HEK293 (cell line): ENCODE data around the gene CDH24.

ENCODE experiments used
- CTCF ChIA-PET: fragments of 350-600 bp; formaldehyde crosslinking; extraction: SDS; loops from one replicate; lab custom pipeline; 2021; ENCODE audit warnings: antibody characterized with exemption; lab: Yijun Ruan, JAX
- POLR2A ChIA-PET: fragments of 300-600 bp; formaldehyde crosslinking; extraction: SDS; loops from one replicate; lab custom pipeline; 2020; ENCODE audit warnings: antibody characterized with exemption, inconsistent platforms; lab: Yijun Ruan, JAX
- H3K27ac ChIP-seq: fragments of 200-500 bp; sonication (Bioruptor generic); 2 replicates; pipeline ENCODE4 v1.5.1; 2014; ENCODE audit warnings: low read depth, low read length, control low read depth, inconsistent platforms; ENCODE audit errors: extremely low read depth
- H3K36me3 ChIP-seq, 2 experiments: fragments of 200-500 bp in 1 of 2; sonication (Bioruptor generic) in 1 of 2; 1 replicate in 1 of 2; 2 replicates in 1 of 2; pipeline ENCODE4 v1.5.1; 2014 to 2017; ENCODE audit warnings: inconsistent platforms in 2 of 2, low read length in 2 of 2; ENCODE audit not compliant: control insufficient read depth in 2 of 2, insufficient read depth in 1 of 2
- H3K4me1 ChIP-seq: fragments of 200-500 bp; sonication (Bioruptor generic); 2 replicates; pipeline ENCODE4 v1.5.1; 2014; ENCODE audit warnings: mild to moderate bottlenecking, low read length, inconsistent platforms; ENCODE audit not compliant: control insufficient read depth, insufficient read depth
- H3K4me3 ChIP-seq: 2 replicates; pipeline ENCODE4 v1.5.1; 2011; ENCODE audit warnings: low read depth, mild to moderate bottlenecking, control low read depth, low read length, moderate library complexity
- H3K9me3 ChIP-seq: fragments of 200-500 bp; sonication (Bioruptor generic); 2 replicates; pipeline ENCODE4 v1.5.1; 2014; ENCODE audit warnings: low read depth, low read length, inconsistent platforms; ENCODE audit not compliant: control insufficient read depth, insufficient read depth
- PRDM1 ChIP-seq: fragments of 450-650 bp; formaldehyde crosslinking; IDR thresholded peaks from 2 replicates; pipeline ENCODE4; 2016; ENCODE audit warnings: missing biosample characterization, missing genetic modification characterization
- SCRT2 ChIP-seq: fragments of 450-650 bp; formaldehyde crosslinking; IDR thresholded peaks from 2 replicates; pipeline ENCODE4 v1.5.1; 2016; ENCODE audit warnings: missing biosample characterization, missing genetic modification characterization
- ZBTB17 ChIP-seq: fragments of 450-650 bp; formaldehyde crosslinking; IDR thresholded peaks from 2 replicates; pipeline ENCODE4 v1.5.1; 2016; ENCODE audit warnings: missing biosample characterization, missing genetic modification characterization
- ZBTB8A ChIP-seq: fragments of 450-650 bp; formaldehyde crosslinking; IDR thresholded peaks from 2 replicates; pipeline ENCODE4 v1.5.1; 2016; ENCODE audit warnings: missing biosample characterization, missing genetic modification characterization
- ZFP41 ChIP-seq: fragments of 450-650 bp; formaldehyde crosslinking; IDR thresholded peaks from 2 replicates; pipeline ENCODE4 v1.5.1; 2016; ENCODE audit warnings: missing biosample characterization, missing genetic modification characterization, borderline replicate concordance
- ZNF394 ChIP-seq: fragments of 450-650 bp; formaldehyde crosslinking; IDR thresholded peaks from 2 replicates; pipeline ENCODE4 v1.5.1; 2016; ENCODE audit warnings: missing biosample characterization, missing genetic modification characterization, mild to moderate bottlenecking, moderate library complexity, borderline replicate concordance
- ZNF558 ChIP-seq: fragments of 450-650 bp; formaldehyde crosslinking; IDR thresholded peaks from 2 replicates; pipeline ENCODE4 v1.5.1; 2016; ENCODE audit warnings: missing biosample characterization, missing genetic modification characterization
- ZNF561 ChIP-seq: fragments of 450-650 bp; IDR thresholded peaks from 2 replicates; pipeline ENCODE4 v1.5.1; 2018; ENCODE audit warnings: missing biosample characterization, missing genetic modification characterization, borderline replicate concordance
- ZNF600 ChIP-seq: fragments of 450-650 bp; formaldehyde crosslinking; IDR thresholded peaks from 2 replicates; pipeline ENCODE4 v1.5.1; 2016; ENCODE audit warnings: missing biosample characterization, missing genetic modification characterization
- ZNF610 ChIP-seq: fragments of 450-650 bp; formaldehyde crosslinking; IDR thresholded peaks from 2 replicates; pipeline ENCODE4 v1.5.1; 2016; ENCODE audit warnings: missing biosample characterization, missing genetic modification characterization, borderline replicate concordance
- ZNF660 ChIP-seq: fragments of 450-650 bp; IDR thresholded peaks from 2 replicates; pipeline ENCODE4 v1.5.1; 2018; ENCODE audit warnings: missing biosample characterization, mild to moderate bottlenecking, missing genetic modification characterization
- TF ChIP-seq, protein P1 (sequence below): fragments of 450-650 bp; formaldehyde crosslinking; IDR thresholded peaks from 2 replicates; pipeline ENCODE4 v1.5.1; 2016; ENCODE audit warnings: missing biosample characterization, missing genetic modification characterization
- TF ChIP-seq, protein P2 (sequence below): sonication (generic); formaldehyde crosslinking; IDR thresholded peaks from 2 replicates; pipeline ENCODE4 v1.8.1; 2022; ENCODE audit warnings: mild to moderate bottlenecking, moderate library complexity, missing genetic modification reagents
- TF ChIP-seq, protein P3 (sequence below): fragments of 450-650 bp; formaldehyde crosslinking; IDR thresholded peaks from 2 replicates; pipeline ENCODE4 v1.5.0; 2017; ENCODE audit warnings: missing biosample characterization, missing genetic modification characterization, borderline replicate concordance
- TF ChIP-seq, protein P4 (sequence below): fragments of 450-650 bp; formaldehyde crosslinking; IDR thresholded peaks from 2 replicates; pipeline ENCODE4 v1.5.1; 2016; ENCODE audit warnings: missing biosample characterization, missing genetic modification characterization
- TF ChIP-seq, protein P5 (sequence below): fragments of 450-650 bp; formaldehyde crosslinking; IDR thresholded peaks from 2 replicates; pipeline ENCODE4 v1.5.1; 2016; ENCODE audit warnings: missing biosample characterization, missing genetic modification characterization

The CDH24 gene

DNA sequence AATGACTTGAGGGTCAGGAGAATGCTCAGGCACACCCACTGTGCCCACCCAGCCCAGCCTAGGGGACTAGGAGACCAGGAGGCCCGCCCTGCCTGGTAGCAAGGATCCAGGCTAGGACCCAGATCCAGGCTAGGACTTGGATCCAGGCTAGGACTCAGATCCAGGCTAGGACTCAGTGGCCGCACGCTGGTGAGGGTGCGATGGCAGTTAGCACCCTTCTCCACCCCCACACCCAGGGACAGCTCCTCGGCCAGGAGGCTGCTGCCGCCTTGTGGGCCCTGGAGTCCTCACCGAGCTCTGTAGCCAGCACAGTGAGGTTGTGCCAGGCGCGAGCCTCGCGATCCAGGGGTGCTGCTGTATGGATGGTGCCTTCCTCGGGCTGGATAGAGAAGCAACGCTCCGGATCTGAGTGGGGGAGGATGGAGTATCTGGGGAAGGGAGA, 5.1 kb downstream of the CDH24 start:
- H3K4me1 ChIP-seq: peaks cover 4% of the 10 kb centered on the region; the same call in 1 of the 2 replicates
- ChIA-PET CTCF (interaction anchor here (4.8 to 16.2 kb wide), 2 partner anchors 63 to 79 kb away, joined by 23 to 469 read pairs; partner anchors contain the start of gene AJUBA), POLR2A (interaction anchor here (0.8 kb wide), 1 partner anchor 70 kb away, joined by 3 read pairs; the partner anchor contains the start of gene AJUBA)
- H3K9me3 ChIP-seq: no peaks in the 10 kb centered on the region
- H3K36me3 ChIP-seq: peaks cover 0 to 62% of the 10 kb centered on the region in 2 experiments; a peak in 1 of 3 replicates
- no peak for TF ChIP-seq ZNF660 (tag by site-specific recombination)
- TF ChIP-seq, protein P1, sequence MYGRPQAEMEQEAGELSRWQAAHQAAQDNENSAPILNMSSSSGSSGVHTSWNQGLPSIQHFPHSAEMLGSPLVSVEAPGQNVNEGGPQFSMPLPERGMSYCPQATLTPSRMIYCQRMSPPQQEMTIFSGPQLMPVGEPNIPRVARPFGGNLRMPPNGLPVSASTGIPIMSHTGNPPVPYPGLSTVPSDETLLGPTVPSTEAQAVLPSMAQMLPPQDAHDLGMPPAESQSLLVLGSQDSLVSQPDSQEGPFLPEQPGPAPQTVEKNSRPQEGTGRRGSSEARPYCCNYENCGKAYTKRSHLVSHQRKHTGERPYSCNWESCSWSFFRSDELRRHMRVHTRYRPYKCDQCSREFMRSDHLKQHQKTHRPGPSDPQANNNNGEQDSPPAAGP (tag by site-specific recombination): no peak
- no peak for TF ChIP-seq SCRT2 (tag by site-specific recombination)
- 0 out of 2 replicates have a peak, but pooled peaks have one; percentile 18 for TF ChIP-seq ZBTB8A (tag by site-specific recombination)
- TF ChIP-seq, protein P2, sequence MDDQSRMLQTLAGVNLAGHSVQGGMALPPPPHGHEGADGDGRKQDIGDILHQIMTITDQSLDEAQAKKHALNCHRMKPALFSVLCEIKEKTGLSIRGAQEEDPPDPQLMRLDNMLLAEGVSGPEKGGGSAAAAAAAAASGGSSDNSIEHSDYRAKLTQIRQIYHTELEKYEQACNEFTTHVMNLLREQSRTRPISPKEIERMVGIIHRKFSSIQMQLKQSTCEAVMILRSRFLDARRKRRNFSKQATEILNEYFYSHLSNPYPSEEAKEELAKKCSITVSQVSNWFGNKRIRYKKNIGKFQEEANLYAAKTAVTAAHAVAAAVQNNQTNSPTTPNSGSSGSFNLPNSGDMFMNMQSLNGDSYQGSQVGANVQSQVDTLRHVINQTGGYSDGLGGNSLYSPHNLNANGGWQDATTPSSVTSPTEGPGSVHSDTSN (CRISPR knock-in tag): no peak
- no peak for TF ChIP-seq PRDM1 (tag by site-specific recombination)
- TF ChIP-seq, protein P3, sequence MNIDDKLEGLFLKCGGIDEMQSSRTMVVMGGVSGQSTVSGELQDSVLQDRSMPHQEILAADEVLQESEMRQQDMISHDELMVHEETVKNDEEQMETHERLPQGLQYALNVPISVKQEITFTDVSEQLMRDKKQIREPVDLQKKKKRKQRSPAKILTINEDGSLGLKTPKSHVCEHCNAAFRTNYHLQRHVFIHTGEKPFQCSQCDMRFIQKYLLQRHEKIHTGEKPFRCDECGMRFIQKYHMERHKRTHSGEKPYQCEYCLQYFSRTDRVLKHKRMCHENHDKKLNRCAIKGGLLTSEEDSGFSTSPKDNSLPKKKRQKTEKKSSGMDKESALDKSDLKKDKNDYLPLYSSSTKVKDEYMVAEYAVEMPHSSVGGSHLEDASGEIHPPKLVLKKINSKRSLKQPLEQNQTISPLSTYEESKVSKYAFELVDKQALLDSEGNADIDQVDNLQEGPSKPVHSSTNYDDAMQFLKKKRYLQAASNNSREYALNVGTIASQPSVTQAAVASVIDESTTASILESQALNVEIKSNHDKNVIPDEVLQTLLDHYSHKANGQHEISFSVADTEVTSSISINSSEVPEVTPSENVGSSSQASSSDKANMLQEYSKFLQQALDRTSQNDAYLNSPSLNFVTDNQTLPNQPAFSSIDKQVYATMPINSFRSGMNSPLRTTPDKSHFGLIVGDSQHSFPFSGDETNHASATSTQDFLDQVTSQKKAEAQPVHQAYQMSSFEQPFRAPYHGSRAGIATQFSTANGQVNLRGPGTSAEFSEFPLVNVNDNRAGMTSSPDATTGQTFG: no peak
- no peak for TF ChIP-seq ZNF558
- TF ChIP-seq ZNF394 (tag by site-specific recombination): peak; percentile 59; the same call in 1 of the 2 replicates
- peak; percentile 60; the same call in 1 of the 2 replicates for TF ChIP-seq ZNF561
- TF ChIP-seq, protein P4, sequence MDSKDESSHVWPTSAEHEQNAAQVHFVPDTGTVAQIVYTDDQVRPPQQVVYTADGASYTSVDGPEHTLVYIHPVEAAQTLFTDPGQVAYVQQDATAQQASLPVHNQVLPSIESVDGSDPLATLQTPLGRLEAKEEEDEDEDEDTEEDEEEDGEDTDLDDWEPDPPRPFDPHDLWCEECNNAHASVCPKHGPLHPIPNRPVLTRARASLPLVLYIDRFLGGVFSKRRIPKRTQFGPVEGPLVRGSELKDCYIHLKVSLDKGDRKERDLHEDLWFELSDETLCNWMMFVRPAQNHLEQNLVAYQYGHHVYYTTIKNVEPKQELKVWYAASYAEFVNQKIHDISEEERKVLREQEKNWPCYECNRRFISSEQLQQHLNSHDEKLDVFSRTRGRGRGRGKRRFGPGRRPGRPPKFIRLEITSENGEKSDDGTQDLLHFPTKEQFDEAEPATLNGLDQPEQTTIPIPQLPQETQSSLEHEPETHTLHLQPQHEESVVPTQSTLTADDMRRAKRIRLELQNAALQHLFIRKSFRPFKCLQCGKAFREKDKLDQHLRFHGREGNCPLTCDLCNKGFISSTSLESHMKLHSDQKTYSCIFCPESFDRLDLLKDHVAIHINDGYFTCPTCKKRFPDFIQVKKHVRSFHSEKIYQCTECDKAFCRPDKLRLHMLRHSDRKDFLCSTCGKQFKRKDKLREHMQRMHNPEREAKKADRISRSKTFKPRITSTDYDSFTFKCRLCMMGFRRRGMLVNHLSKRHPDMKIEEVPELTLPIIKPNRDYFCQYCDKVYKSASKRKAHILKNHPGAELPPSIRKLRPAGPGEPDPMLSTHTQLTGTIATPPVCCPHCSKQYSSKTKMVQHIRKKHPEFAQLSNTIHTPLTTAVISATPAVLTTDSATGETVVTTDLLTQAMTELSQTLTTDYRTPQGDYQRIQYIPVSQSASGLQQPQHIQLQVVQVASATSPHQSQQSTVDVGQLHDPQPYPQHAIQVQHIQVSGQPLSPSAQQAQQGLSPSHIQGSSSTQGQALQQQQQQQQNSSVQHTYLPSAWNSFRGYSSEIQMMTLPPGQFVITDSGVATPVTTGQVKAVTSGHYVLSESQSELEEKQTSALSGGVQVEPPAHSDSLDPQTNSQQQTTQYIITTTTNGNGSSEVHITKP (tag by site-specific recombination): peak; percentile 60
- TF ChIP-seq ZNF610 (tag by site-specific recombination): no peak
- TF ChIP-seq ZBTB17: peak; percentile 67
- no peak for TF ChIP-seq ZNF600 (tag by site-specific recombination)
- TF ChIP-seq, protein P5, sequence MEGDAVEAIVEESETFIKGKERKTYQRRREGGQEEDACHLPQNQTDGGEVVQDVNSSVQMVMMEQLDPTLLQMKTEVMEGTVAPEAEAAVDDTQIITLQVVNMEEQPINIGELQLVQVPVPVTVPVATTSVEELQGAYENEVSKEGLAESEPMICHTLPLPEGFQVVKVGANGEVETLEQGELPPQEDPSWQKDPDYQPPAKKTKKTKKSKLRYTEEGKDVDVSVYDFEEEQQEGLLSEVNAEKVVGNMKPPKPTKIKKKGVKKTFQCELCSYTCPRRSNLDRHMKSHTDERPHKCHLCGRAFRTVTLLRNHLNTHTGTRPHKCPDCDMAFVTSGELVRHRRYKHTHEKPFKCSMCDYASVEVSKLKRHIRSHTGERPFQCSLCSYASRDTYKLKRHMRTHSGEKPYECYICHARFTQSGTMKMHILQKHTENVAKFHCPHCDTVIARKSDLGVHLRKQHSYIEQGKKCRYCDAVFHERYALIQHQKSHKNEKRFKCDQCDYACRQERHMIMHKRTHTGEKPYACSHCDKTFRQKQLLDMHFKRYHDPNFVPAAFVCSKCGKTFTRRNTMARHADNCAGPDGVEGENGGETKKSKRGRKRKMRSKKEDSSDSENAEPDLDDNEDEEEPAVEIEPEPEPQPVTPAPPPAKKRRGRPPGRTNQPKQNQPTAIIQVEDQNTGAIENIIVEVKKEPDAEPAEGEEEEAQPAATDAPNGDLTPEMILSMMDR (tag by site-specific recombination): peak; percentile 82
- no peak for TF ChIP-seq ZFP41 (tag by site-specific recombination)
- no peak overlapping the region for H3K4me3 ChIP-seq
- H3K27ac ChIP-seq: no peak overlapping the region
